ENCODE results near the gene TRA2B. TPM values are rescaled to one million over a fixed set of nuclear protein-coding genes. Genes with fewer than 3 reads are reported as not detected.
A peak's percentile ranks its signal among the peaks of the same experiment; 100 is the strongest.

TRA2B gene
- total RNA-seq, result 100 to 1,000 TPM; 162 to 237 (median 202) TPM

DNA sequence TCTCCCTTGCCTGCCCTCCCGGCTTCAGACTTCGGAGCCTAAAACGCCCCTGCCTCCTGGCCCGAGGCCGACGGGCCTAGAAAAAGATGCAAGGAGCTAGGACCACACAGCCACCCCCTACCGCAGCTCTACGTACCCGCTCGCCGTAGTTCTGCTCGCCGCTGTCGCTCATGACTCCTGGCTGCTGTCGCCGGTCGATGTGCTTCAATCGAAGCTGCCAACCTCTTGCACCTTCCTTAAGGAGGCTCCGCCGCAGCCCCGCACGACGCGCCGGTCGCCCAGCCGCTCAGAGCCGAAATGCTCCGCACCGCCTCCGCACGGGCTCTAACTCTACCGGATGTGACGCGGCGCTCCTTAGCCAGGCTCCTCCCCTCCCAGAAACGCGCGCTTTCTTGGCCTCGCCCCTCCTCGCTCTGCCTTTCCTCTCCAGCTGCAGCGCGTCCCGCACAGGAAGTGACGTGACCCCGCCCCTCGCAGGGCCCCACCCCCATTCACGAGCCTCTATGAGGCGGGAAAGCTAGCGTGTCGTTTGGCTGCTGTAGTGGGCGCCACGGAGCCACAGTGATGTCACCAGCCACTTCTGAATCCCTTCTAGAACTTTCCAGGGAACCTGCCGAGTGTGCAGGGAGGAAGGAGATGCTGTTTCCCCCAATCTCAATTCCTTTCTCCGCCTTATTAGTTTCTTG lies at the start of gene TRA2B:
Gene TRA2B, minus strand, starts transcription at position 326 of the 686 bp plus-strand sequence. Its CDS starts 154 bp downstream, at position 172.
- TF ChIP-seq POLR2A (IDR thresholded peaks at IDR 0.05), result peak; percentile 100
- TF ChIP-seq, protein P1, sequence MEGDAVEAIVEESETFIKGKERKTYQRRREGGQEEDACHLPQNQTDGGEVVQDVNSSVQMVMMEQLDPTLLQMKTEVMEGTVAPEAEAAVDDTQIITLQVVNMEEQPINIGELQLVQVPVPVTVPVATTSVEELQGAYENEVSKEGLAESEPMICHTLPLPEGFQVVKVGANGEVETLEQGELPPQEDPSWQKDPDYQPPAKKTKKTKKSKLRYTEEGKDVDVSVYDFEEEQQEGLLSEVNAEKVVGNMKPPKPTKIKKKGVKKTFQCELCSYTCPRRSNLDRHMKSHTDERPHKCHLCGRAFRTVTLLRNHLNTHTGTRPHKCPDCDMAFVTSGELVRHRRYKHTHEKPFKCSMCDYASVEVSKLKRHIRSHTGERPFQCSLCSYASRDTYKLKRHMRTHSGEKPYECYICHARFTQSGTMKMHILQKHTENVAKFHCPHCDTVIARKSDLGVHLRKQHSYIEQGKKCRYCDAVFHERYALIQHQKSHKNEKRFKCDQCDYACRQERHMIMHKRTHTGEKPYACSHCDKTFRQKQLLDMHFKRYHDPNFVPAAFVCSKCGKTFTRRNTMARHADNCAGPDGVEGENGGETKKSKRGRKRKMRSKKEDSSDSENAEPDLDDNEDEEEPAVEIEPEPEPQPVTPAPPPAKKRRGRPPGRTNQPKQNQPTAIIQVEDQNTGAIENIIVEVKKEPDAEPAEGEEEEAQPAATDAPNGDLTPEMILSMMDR (IDR thresholded peaks at IDR 0.05), result peak in 4 of 6 experiments; percentile 9 to 35 (median 12)
- Histone ChIP-seq H3K4me3 (replicated peaks in 1 of 3) (peak within 1 kb of the TSS; percentile 78 to 95 (median 95)), H3K27me3 (no peaks in the 10 kb centered on the region), H3K4me1 (peaks cover 3 to 9% of the 10 kb centered on the region in 2 donors), H3K9me3 (no peaks in the 10 kb centered on the region), H3K27ac (peak within 1 kb of the TSS; percentile 100), H3K36me3 (no peaks in the 10 kb centered on the region)
- 2 to 3% methylated on average over 35 to 46 of the region's 55 CpGs for WGBS, 2 donors
- intact Hi-C loops (cut with DNase I), result loop anchor here (10.0 kb wide), 1 partner anchor 113 kb away; the partner anchor contains the start of gene IGF2BP2
- peak; percentile 99 for DNase-seq

DNA sequence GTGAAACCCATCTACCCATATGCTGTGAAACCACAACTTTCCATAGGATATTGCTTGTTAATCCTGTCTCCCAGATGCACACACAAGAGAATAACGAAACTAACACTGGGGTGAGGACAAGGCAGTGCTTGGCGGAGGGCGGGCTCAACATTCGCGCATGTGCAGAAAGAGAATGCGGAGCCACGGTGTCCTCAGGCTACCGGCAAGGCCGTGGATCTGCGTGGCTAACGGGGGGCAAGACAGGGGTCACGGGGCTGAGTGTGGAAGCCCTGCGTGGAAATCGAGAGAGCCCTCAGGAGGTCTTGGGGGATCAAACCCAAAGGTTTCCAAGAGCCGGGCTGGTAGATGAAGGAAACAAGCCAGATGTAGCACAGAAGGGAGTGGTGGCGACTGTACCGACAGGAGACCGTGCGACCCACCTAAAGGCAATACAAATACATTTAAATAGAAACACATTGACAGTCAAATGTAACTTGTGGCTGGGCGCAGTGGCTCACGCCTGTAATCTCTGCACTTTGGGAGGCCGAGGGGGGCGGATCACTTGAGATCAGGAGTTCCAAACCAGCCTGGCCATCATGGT lies 48.5 kb upstream of the TRA2B start:
- no peak overlapping the region for H3K4me3 ChIP-seq (replicated peaks in 1 of 3)
- WGBS, 2 donors, result 94 to 97% methylated on average over 22 to 23 of the region's 23 CpGs

DNA sequence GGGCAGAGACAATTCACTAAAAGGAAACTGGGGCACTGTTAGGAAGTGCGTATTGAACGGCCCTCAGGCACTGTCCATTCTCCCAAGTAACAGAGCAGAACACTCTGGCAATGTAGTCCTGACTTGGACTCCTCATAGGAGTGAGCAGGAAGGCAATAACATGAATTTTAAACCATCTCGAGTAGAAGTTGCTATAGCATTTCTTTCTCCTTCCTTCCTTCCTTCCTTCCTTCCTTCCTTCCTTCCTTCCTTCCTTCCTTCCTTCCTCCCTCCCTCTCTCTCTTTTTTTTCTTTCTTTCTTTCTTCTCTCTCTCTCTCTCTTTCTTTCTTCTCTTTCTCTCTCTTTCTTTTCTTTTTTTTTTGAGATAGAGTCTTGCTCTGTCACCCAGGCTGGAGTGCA lies 46.4 kb upstream of the TRA2B start:
- TF ChIP-seq, protein P1 (IDR thresholded peaks at IDR 0.05), result no peak
- no peak for TF ChIP-seq POLR2A (IDR thresholded peaks at IDR 0.05)
- peaks cover 3 to 13% of the 10 kb centered on the region in 2 donors for H3K4me1 ChIP-seq
- no peaks in the 10 kb centered on the region for H3K27me3 ChIP-seq
- WGBS, 2 donors, result 52 to 57% methylated on average over 3 of the region's 3 CpGs
- no peak for DNase-seq
- no peaks in the 10 kb centered on the region for H3K9me3 ChIP-seq
- peaks cover 0 to 5% of the 10 kb centered on the region in 2 donors for H3K36me3 ChIP-seq
- H3K27ac ChIP-seq, result no peak overlapping the region
- H3K4me3 ChIP-seq (replicated peaks in 1 of 3), result no peak overlapping the region
- intact Hi-C loops (cut with DNase I), result loop anchor here (5.0 kb wide), 1 partner anchor 558 kb away; the partner anchor contains the start of gene CRYGS

More for the DNA sequence above, 48.5 kb upstream of the TRA2B start:
- H3K27me3 ChIP-seq, result no peaks in the 10 kb centered on the region
- TF ChIP-seq POLR2A (IDR thresholded peaks at IDR 0.05), result no peak
- TF ChIP-seq, protein P1 (IDR thresholded peaks at IDR 0.05), result no peak
- intact Hi-C loops (cut with DNase I), result no loop called here
- no peak for DNase-seq
- H3K36me3 ChIP-seq, result no peaks in the 10 kb centered on the region
- peaks cover 3 to 13% of the 10 kb centered on the region in 2 donors for H3K4me1 ChIP-seq
- H3K27ac ChIP-seq, result no peak overlapping the region
- no peaks in the 10 kb centered on the region for H3K9me3 ChIP-seq

DNA sequence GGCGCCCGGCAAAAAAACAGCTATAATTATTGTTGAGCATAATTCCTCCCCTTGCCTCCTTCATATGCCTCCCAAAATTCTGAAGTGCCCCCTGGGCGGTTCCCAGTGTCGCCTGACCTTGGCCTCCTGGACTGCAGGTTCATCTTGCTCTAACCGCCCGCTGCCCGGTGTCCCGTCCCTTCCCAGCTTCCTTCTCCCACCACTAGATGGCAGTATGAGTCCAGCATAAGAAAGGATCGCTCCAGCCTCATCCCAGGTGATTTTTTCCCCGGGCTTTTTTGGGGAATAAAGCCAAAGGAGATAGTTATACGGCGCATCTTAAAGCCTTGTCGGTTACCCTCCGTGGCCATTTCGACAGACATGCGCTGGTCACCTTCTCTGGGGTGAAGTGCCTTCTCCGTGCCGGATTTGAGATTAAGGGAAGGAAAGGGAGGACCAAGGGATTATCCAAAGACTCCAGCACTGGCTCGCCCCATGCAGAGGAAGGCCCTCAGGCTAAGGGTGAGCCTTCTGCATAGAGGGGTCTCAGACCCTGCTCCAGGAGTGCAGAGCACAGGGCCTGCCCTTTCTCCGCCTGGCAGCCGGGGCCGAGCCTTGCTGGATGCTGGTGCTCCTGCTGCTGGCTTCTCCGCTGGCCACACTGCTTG lies 45.8 kb upstream of the TRA2B start:
- intact Hi-C loops (cut with DNase I), result loop anchor here (5.0 kb wide), 1 partner anchor 559 kb away; the partner anchor contains the start of gene CRYGS
- DNase-seq, result peak; percentile 66 to 68
- H3K27me3 ChIP-seq, result no peaks in the 10 kb centered on the region
- TF ChIP-seq, protein P1 (IDR thresholded peaks at IDR 0.05), result peak; percentile 62 to 90 (median 86)
- TF ChIP-seq POLR2A (IDR thresholded peaks at IDR 0.05), result no peak
- no peaks in the 10 kb centered on the region for H3K9me3 ChIP-seq
- H3K4me1 ChIP-seq, result peaks cover 3 to 13% of the 10 kb centered on the region in 2 donors
- H3K27ac ChIP-seq, result no peak overlapping the region
- WGBS, 2 donors, result 13 to 17% methylated on average over 23 of the region's 23 CpGs
- H3K36me3 ChIP-seq, result peaks cover 0 to 5% of the 10 kb centered on the region in 2 donors
- H3K4me3 ChIP-seq (replicated peaks in 1 of 3), result no peak overlapping the region

Data from thyroid gland (tissue), 4 donors.